Liver (tissue), 3 donors: ENCODE measurements around the gene KCNT1.

Experiments used
- FOXA1 ChIP-seq: IDR thresholded peaks from 2 replicates; pipeline ENCODE4 v1.6.1; 2016; ENCODE audit warnings: antibody characterized with exemption
- TAF1 ChIP-seq: conservative IDR thresholded peaks from 2 replicates; pipeline ENCODE4 v1.6.1; 2016; ENCODE audit warnings: antibody characterized with exemption, mild to moderate bottlenecking
- TF ChIP-seq, protein P1 (sequence below): IDR thresholded peaks from 2 replicates; pipeline ENCODE4 v1.6.1; 2016; ENCODE audit warnings: antibody characterized with exemption
- TF ChIP-seq, protein P2 (sequence below): IDR thresholded peaks from 2 replicates; pipeline ENCODE4 v1.6.1; 2016; ENCODE audit warnings: antibody characterized with exemption
- TF ChIP-seq, protein P3 (sequence below): fragments of 150-350 bp; IDR thresholded peaks from 2 replicates; pipeline ENCODE4 v1.5.1; 2017; ENCODE audit warnings: improper control_type of control experiment, low read depth, low read length; ENCODE audit not compliant: missing input control
- TF ChIP-seq, protein P4 (sequence below): IDR thresholded peaks from 2 replicates; pipeline ENCODE4 v1.6.1; 2016; ENCODE audit warnings: antibody characterized with exemption, mild to moderate bottlenecking
- donor health status: healthy.
- donor health status: healthy.

DNA sequence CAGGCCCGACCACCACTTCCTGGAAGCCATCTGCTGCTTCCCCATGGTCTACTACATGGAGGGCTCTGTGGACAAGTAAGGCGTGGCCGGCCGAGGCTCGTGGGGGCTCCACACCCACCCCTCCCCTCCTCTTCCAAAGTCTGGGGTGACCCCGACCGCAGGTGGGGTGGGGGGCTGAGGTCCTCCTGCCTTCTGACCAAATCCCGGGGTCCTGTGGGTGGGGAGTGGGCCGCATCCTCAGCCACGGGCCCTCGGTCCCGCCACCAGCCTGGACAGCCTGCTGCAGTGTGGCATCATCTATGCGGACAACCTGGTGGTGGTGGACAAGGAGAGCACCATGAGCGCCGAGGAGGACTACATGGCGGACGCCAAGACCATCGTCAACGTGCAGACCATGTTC lies 76.4 kb downstream of the KCNT1 start:
- TF ChIP-seq, protein P1, sequence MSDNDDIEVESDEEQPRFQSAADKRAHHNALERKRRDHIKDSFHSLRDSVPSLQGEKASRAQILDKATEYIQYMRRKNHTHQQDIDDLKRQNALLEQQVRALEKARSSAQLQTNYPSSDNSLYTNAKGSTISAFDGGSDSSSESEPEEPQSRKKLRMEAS: no peak
- TF ChIP-seq, protein P2, sequence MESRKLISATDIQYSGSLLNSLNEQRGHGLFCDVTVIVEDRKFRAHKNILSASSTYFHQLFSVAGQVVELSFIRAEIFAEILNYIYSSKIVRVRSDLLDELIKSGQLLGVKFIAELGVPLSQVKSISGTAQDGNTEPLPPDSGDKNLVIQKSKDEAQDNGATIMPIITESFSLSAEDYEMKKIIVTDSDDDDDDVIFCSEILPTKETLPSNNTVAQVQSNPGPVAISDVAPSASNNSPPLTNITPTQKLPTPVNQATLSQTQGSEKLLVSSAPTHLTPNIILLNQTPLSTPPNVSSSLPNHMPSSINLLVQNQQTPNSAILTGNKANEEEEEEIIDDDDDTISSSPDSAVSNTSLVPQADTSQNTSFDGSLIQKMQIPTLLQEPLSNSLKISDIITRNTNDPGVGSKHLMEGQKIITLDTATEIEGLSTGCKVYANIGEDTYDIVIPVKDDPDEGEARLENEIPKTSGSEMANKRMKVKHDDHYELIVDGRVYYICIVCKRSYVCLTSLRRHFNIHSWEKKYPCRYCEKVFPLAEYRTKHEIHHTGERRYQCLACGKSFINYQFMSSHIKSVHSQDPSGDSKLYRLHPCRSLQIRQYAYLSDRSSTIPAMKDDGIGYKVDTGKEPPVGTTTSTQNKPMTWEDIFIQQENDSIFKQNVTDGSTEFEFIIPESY: no peak
- TF ChIP-seq, protein P3, sequence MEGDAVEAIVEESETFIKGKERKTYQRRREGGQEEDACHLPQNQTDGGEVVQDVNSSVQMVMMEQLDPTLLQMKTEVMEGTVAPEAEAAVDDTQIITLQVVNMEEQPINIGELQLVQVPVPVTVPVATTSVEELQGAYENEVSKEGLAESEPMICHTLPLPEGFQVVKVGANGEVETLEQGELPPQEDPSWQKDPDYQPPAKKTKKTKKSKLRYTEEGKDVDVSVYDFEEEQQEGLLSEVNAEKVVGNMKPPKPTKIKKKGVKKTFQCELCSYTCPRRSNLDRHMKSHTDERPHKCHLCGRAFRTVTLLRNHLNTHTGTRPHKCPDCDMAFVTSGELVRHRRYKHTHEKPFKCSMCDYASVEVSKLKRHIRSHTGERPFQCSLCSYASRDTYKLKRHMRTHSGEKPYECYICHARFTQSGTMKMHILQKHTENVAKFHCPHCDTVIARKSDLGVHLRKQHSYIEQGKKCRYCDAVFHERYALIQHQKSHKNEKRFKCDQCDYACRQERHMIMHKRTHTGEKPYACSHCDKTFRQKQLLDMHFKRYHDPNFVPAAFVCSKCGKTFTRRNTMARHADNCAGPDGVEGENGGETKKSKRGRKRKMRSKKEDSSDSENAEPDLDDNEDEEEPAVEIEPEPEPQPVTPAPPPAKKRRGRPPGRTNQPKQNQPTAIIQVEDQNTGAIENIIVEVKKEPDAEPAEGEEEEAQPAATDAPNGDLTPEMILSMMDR: no peak
- TF ChIP-seq FOXA1 (no peak), TAF1 (no peak)
- TF ChIP-seq, protein P4, sequence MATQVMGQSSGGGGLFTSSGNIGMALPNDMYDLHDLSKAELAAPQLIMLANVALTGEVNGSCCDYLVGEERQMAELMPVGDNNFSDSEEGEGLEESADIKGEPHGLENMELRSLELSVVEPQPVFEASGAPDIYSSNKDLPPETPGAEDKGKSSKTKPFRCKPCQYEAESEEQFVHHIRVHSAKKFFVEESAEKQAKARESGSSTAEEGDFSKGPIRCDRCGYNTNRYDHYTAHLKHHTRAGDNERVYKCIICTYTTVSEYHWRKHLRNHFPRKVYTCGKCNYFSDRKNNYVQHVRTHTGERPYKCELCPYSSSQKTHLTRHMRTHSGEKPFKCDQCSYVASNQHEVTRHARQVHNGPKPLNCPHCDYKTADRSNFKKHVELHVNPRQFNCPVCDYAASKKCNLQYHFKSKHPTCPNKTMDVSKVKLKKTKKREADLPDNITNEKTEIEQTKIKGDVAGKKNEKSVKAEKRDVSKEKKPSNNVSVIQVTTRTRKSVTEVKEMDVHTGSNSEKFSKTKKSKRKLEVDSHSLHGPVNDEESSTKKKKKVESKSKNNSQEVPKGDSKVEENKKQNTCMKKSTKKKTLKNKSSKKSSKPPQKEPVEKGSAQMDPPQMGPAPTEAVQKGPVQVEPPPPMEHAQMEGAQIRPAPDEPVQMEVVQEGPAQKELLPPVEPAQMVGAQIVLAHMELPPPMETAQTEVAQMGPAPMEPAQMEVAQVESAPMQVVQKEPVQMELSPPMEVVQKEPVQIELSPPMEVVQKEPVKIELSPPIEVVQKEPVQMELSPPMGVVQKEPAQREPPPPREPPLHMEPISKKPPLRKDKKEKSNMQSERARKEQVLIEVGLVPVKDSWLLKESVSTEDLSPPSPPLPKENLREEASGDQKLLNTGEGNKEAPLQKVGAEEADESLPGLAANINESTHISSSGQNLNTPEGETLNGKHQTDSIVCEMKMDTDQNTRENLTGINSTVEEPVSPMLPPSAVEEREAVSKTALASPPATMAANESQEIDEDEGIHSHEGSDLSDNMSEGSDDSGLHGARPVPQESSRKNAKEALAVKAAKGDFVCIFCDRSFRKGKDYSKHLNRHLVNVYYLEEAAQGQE: no peak
